ENCODE data around the gene EIF5. TPM values are rescaled to one million over a fixed set of nuclear protein-coding genes. Genes with fewer than 3 reads are reported as not detected.
A peak's percentile ranks its signal among the peaks of the same experiment; 100 is the strongest.

The EIF5 gene
- total RNA-seq, 1 donor: 322 TPM

- peak; percentile 31 for DNase-seq (ENCODE audit: low read depth)
- H3K4me3 ChIP-seq (ENCODE audit: low read depth, low read length): peak overlapping the region; percentile 98
- no peak for TF ChIP-seq CTCF (IDR thresholded peaks at IDR 0.05; ENCODE audit: insufficient read depth, low read length)
Observed at GRCh38 chr14:103385929-103386712, 52.1 kb downstream of the EIF5 start.

GRCh38 chr14:103386713-103387329, 52.8 kb downstream of the EIF5 start:
- DNase-seq (ENCODE audit: low read depth): peak; percentile 44
- H3K4me3 ChIP-seq (ENCODE audit: low read depth, low read length): peak overlapping the region; percentile 98
- TF ChIP-seq CTCF (IDR thresholded peaks at IDR 0.05; ENCODE audit: insufficient read depth, low read length): no peak

- peak overlapping the region; percentile 4 for H3K4me3 ChIP-seq (ENCODE audit: low read depth, low read length)
- no peak for TF ChIP-seq CTCF (IDR thresholded peaks at IDR 0.05; ENCODE audit: insufficient read depth, low read length)
- no peak for DNase-seq (ENCODE audit: low read depth)
Observed at GRCh38 chr14:103388664-103389063, 54.6 kb downstream of the EIF5 start.

GRCh38 chr14:103390605-103391004, 56.6 kb downstream of the EIF5 start:
- TF ChIP-seq CTCF (IDR thresholded peaks at IDR 0.05; ENCODE audit: insufficient read depth, low read length): no peak

GRCh38 chr14:103391048-103391447, 57.0 kb downstream of the EIF5 start:
- peak; percentile 85 for DNase-seq (ENCODE audit: low read depth)
- TF ChIP-seq CTCF (IDR thresholded peaks at IDR 0.05; ENCODE audit: insufficient read depth, low read length): peak; percentile 63
- no peak overlapping the region for H3K4me3 ChIP-seq (ENCODE audit: low read depth, low read length)

More at GRCh38 chr14:103390605-103391004, 56.6 kb downstream of the EIF5 start:
- no peak for DNase-seq (ENCODE audit: low read depth)
- no peak overlapping the region for H3K4me3 ChIP-seq (ENCODE audit: low read depth, low read length)

GRCh38 chr14:103392106-103392505, 58.1 kb downstream of the EIF5 start:
- no peak overlapping the region for H3K4me3 ChIP-seq (ENCODE audit: low read depth, low read length)
- DNase-seq (ENCODE audit: low read depth): no peak
- no peak for TF ChIP-seq CTCF (IDR thresholded peaks at IDR 0.05; ENCODE audit: insufficient read depth, low read length)
